KG1 (cell line): Measurements from ENCODE around the gene IGSF21.
A peak's percentile ranks its signal among the peaks of the same experiment; 100 is the strongest.

Experiments
- DNase-seq: peaks from one replicate; lab custom pipeline; 2025; lab: John Stamatoyannopoulos, UW

IGSF21 gene

GRCh38 chr1:18097206-18097605 lies 10.4 kb upstream of the IGSF21 start:
- no peak for DNase-seq

DNA sequence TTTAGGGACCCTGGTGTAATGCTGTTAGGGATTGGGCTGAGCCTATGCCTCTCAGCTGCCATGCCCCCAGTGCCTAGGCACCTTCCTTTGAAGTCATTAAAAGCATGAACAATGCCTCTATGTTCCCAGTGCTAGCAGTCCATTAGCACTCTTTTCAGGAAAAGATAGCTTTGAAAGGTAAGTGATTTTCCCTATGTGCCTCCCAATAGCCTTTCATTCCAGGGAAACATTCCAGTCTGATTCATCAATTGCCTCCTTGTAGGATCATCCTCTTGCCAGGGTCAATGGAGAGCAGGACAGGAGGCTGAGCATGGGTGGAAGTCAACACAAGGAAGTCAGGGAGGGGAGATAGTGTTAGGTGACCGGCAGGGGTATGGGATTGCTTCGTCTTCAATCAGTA lies 8.6 kb upstream of the IGSF21 start:
- no peak for DNase-seq

- no peak for DNase-seq
These were observed 7.5 kb upstream of the IGSF21 start for GRCh38 chr1:18100060-18100459.

GRCh38 chr1:18100491-18101063 lies 7.0 kb upstream of the IGSF21 start:
- DNase-seq = peak; percentile 16

- DNase-seq = no peak
These were observed 6.1 kb upstream of the IGSF21 start for GRCh38 chr1:18101508-18101907.

GRCh38 chr1:18103788-18104421 lies 3.7 kb upstream of the IGSF21 start:
- DNase-seq = no peak

DNA sequence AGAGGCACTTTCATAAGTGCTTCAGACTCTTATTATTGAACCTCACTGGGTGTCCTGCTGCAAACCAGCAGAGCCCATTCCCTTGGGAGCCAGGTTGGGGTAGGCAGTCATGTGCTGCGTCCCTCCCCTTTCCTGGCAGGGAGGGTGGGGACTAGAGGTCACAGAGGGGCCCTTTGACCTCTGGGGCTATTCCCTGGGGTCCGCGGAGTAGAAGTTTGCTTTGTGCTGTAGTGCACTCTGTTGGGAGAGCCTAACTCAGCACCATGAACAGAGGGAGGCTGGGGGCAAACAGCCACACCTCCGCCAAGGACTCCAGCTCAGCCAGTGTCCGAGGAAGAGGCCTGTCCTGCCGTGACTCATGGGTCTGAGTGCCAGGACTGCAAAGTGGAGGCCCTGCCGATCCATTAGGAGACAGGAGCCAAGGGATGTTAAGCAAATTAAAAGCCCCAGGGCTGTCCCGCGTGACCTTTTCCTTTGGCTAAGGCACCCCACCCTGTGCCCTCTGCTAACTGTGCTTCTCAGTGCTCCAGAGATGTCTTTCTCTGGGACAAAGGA lies 3.0 kb upstream of the IGSF21 start:
- DNase-seq = no peak

GRCh38 chr1:18105196-18105595 lies 2.4 kb upstream of the IGSF21 start:
- DNase-seq = no peak

GRCh38 chr1:18108299-18109057 lies 880 bp downstream of the IGSF21 start:
- no peak for DNase-seq

GRCh38 chr1:18109058-18109755 lies 1.6 kb downstream of the IGSF21 start:
- no peak for DNase-seq

- no peak for DNase-seq
These were observed 2.4 kb downstream of the IGSF21 start for GRCh38 chr1:18109756-18110597.

- no peak for DNase-seq
These were observed 3.0 kb downstream of the IGSF21 start for GRCh38 chr1:18110598-18110939.

DNA sequence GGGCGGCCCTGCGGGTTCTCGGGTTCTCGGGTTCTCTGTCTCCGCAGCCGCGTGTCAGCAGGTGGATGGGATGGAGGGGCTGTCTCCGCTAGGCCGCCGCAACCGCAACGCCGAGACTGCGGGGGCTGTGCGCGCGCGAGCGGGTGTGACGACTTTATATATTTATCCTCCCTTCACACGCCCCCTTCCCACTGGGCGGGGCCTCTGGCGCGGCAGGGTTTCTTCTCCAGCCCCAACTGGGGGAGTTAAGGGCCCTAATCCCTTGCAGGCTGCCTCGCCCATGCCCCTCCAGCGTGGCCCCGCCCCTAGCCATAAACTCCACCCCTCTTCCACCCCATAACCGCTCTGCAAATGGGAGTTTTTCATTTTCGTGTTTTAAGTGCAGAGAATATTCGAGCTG lies 3.4 kb downstream of the IGSF21 start:
- DNase-seq = no peak

- no peak for DNase-seq
These were observed 4.2 kb downstream of the IGSF21 start for GRCh38 chr1:18111605-18112297.

GRCh38 chr1:18112611-18113010 lies 5.0 kb downstream of the IGSF21 start:
- no peak for DNase-seq

GRCh38 chr1:18114726-18115410 lies 7.3 kb downstream of the IGSF21 start:
- DNase-seq = no peak

- no peak for DNase-seq
These were observed 9.2 kb downstream of the IGSF21 start for GRCh38 chr1:18116777-18117176.

DNA sequence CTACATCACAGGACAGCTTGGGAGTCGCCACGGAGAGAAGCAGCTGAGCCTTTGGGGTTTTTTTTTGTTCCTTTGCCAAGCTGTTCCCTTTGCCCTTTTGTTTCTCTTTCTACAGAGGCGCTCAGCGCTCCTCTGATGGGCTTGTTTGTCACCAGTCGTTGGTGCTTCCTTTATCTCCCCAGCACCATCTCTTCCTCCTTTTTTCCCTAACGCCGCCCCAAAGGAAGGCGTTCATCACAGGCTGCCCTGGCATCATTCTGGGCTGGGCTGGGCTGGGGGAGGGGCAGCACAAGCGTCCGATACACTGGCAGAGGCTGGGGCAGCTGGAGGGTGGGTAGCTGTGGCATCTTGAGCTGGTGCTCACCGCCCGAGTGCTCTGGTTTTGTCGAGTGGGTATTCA lies 10.5 kb downstream of the IGSF21 start:
- DNase-seq = no peak

GRCh38 chr1:18118491-18118890 lies 10.9 kb downstream of the IGSF21 start:
- no peak for DNase-seq

GRCh38 chr1:18119289-18119688 lies 11.7 kb downstream of the IGSF21 start:
- DNase-seq = no peak
